GM21515 (cell line): ENCODE data around the gene EIF6.

Source experiments
- ATAC-seq: cut with Tn5 transposase; IDR thresholded peaks from one replicate; pipeline ENCODE4 v1.9.1; 2021; ENCODE audit not compliant: unreplicated experiment

Gene EIF6

DNA sequence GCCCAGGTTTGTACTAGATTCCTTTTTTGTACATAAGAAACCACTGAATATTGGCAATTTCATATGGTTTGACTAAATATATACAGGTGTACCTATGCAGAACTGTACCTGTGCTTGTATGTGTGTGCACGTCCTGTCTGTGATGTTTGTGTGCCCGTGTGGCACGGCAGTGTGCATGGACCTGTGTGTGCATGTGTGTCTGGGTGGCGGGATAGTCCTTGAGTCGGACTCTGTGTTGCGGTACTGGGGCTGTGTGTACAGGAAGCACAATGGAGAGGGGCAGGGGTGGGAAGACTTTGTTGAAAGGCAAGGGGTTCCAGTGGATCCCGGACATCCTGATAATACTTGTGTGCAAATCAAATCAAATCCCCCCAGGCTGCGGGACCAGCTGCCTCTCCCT lies 11.1 kb upstream of the EIF6 start:
- no peak for ATAC-seq

- ATAC-seq: no peak
Observed at GRCh38 chr20:35295058-35295457, 10.5 kb upstream of the EIF6 start.

- no peak for ATAC-seq
Observed at GRCh38 chr20:35294293-35294685, 9.7 kb upstream of the EIF6 start.

DNA sequence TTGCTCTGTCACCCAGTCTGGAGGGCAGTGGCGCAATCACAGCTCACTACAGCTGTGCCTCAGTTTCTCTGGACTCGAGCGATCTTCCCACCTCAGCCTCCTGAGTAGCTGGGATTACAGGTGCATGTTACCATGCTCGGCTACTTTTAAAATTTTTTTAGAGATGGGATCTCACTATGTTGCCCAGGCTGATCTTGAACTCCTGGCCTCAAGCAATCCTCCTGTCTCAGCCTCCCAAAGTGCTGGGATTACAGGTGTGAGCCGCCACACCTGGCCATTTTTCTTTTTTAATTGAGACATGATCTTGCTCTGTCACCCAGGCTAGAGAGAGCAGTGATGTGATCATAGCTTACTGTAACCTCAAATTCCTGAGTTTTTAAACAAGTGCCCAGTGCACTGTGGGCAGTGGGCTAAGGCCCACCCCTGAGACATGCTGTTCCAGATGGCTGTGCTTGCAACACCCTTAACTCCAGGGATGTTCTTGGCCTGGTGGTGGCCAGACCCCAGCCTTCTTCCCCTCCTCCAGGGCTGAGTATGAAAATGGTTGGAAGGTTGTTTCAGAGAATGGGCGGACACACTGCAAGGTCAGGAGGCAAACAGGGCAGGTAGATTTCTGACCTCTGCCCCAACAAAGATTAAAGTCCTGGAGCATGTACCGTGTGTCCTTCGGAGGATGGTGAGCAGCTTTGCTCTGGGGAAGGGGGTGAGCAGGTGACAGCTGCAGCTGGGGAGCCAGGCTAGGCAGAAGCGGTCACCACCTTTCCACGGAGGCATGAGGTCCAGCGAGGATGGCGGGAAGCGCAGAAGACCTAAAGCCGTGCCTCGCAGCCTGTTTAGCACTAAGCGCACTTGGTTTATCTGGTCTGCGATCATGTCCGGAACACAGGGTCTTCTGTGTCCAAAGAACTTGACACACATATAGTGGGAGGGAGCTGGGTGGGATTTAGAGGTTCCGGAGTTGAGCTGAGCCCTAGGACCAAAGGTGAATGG lies 9.0 kb upstream of the EIF6 start:
- ATAC-seq: no peak

- no peak for ATAC-seq
Observed at GRCh38 chr20:35292504-35293285, 8.1 kb upstream of the EIF6 start.

DNA sequence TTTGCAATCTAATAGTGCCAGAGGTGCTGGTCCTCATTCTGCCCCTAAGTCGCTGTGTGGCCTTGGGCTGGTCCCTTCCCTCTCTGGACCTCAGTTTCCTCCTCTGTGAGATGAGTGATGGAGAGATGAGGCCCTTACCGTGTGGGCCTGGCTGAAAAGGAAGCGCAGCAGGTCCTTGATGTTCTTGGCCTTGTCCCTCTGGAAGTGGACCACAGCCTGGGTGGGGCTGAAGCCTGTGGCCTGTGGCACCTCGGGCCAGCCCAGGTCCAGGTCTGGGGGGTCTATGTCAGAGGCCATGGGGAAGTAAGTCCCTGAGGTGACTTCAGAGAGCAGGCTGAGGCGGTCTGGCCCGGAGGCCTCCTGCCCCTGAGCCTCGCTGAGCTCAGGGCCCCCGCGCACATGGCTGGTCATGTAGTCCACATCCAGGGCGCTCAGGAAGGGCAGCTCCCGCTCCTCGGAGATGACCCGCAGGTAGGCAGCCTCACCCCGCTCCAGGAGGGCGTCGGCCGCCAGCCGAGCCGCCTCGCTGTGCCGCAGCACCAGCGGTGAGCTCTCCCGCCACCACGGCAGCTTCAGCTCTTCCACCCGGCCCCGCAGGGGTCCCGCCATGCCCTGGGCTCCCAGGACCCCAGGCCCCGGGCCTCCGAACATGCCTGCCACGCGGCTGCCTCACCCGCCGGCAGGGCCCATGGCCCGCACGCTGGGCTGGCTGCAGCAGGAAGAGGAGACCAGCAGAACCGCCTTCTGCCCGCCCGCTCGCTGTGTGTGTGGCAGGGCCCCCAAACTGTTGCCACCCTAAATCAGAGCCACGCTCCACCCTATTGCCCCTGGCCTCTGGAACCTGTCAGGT lies 7.3 kb upstream of the EIF6 start, which contains the start of gene FAM83C:
FAM83C (minus strand) TSS at position 772 of the 850 bp plus-strand sequence; CDS start at position 651, 121 bp downstream.
- no peak for ATAC-seq

GRCh38 chr20:35290887-35291417 lies 6.4 kb upstream of the EIF6 start:
- no peak for ATAC-seq

DNA sequence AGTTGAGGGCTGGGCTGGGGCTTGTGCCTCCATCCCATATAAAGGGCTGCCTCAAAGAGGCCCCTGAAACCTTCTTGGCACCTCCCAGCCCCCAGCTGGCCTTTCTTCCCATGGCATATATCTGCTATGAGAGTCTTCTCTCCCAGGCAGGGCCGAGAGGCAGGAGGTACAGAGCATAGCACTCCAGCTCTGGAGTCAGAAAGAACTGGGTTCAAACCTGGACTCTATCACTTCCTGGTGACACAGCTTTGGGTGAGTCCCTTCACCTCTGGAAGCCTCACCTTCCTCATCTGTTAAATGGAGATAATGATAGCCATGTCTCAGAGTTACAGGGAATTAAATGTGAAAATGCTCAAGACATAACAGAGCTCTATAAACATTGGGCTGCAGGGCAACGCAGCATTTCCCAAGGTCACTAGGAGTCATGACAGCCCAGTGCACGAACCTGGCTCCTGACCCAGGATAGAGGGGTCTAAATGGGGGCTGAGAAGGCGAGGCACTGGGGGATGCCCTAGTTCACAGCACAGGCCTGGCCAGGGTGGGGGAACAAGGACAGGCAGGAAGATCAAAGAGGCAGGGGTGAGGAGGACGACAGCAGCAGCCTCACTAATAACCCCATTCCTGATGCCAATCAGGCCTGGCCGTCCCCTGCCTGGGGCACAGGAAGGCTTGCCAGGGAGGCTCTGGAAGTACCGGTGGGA lies 5.8 kb upstream of the EIF6 start:
- ATAC-seq: no peak

DNA sequence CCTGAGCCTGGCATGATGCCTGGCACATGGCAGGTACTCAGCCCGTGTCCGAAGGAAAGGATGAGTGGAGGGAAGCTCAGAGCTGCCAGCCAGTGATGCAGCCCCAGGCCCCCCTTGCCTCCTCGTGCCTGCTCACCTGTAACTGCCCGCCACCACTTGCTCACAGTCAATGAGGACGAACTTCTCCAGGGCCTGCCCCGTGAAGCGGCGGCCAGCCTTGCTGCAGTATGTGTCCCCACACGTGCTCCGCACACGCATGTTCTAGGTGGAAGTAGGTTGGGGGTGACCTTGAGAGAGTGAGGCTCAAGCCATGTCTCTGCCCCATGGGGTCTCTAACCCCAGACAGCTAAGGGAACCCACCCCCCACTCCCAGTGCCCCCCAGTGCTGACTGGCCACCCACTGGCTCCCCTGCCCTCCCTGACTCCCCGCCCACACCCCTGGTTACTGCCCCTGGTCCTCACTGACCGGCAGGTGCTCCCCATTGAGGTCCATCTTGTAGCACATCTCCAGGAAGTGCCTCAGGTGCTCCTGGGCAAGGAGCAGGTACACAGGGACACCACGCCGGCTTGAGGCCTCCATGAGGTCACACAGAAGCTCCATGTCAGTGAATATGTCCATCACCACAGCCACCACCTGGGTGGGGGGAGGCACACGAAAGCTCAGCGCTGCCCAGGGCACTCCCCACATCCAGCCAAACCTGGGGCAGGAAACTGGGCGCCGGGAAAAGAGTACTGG lies 3.9 kb upstream of the EIF6 start:
- ATAC-seq: no peak

- ATAC-seq: no peak
Observed at GRCh38 chr20:35287509-35288324, 3.1 kb upstream of the EIF6 start.

DNA sequence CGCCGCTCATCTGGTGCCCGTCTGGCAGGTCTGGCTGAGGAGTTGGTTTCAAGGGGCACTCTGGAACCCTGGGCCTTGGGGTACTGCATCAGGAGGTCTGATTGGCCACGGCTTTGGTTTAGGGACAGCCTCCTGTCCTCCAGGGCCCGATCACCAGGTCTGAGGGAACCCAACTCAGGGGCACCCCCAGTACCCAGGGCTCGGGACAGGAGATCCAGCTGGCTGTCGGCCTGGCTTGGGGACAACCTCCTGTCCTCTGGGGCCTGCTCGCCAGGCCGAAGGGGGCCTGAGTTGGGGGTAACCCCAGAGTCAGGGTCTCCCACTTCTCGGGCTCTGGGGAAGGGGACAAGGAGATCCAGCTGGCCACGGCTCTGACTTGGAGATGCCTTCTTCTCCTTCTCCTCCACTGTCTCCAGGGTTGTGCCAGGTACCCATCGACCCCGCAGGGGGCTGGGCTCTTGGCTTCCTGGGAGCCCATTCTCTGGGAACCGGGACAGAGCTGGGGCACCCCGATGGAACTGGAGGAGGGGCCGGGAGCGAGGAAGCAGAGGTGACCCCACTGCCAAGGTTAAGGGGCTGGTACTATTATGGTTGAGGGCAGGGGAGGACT lies 2.4 kb upstream of the EIF6 start:
- no peak for ATAC-seq

- no peak for ATAC-seq
Observed at GRCh38 chr20:35286077-35286898, 1.7 kb upstream of the EIF6 start.

DNA sequence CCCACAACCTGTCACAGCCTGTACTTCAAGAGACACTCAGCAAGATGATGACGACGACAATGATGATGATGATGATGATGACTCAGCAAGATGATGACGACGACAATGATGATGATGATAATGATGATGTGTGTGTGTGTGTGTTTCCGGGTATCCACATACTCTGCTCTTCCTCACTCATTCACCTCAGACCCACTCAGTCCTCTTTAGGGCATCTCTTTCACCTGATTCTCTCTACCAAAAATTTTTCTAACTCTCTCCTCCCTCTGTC lies 1.2 kb upstream of the EIF6 start:
- ATAC-seq: no peak

DNA sequence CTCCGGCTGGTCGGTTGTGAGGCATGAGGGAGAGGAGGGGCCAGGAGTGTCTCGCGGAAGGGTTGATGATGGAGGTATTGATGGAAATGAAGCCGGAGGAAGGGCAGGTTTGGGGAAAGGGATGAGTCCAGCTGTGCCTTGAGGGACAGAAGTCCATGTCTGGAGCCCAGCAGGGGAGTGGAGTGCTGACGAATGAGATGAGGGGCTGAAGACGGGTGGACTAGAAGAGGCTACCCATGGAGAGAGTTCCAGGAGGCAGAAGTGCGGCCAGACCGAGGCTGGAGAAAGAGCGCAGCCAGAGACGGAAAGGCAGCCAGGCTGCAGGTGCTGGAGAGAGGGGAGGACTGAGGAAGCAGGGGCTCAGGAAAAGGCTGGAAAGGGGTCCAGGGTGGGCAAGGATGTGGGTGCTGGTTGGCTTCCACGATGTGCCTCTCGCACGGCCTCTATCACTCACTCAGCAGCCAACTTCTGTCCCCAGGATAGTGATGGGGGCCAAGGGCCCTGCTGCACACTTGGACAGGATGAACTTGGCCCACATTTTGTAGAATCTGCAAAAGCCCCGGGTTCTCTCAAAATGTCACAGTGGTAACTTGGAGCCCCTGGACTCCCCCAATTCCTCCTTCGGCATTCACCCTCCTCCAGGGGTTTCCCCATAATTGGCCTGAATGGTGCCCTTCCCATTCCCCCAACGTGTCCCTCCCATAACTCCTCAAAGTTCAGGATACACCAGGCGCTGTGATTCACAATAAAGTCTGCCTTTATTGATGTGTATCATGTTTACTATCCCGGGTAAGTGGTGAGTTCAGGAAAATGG lies 627 bp upstream of the EIF6 start:
- ATAC-seq: no peak

- ATAC-seq: no peak
Observed at GRCh38 chr20:35283441-35284266, 918 bp downstream of the EIF6 start.
